Left ventricle myocardium inferior (tissue), 1 donor: ENCODE data around the gene DEFB116. TPM values are rescaled to one million over a fixed set of nuclear protein-coding genes. Genes with fewer than 3 reads are reported as not detected.
A peak's percentile ranks its signal among the peaks of the same experiment; 100 is the strongest.

ENCODE experiments used
- DNase-seq: peaks from one replicate; pipeline ENCODE4 v3.0.0-alpha.2; 2020
- H3K27ac ChIP-seq: fragments of 200-600 bp; replicated peaks from 2 replicates; pipeline ENCODE4 v1.8.0; 2021
- H3K27me3 ChIP-seq: fragments of 200-600 bp; 2 replicates; pipeline ENCODE4 v1.8.0; 2021; ENCODE audit warnings: low read depth
- H3K36me3 ChIP-seq: fragments of 200-600 bp; 2 replicates; pipeline ENCODE4 v1.8.0; 2021
- H3K4me1 ChIP-seq: fragments of 200-600 bp; 2 replicates; pipeline ENCODE4 v1.8.0; 2021
- H3K4me3 ChIP-seq: fragments of 200-600 bp; 2 replicates; pipeline ENCODE4 v1.8.0; 2021; ENCODE audit warnings: mild to moderate bottlenecking, moderate library complexity
- H3K9me3 ChIP-seq: fragments of 200-600 bp; replicated peaks from 2 replicates; pipeline ENCODE4 v1.8.0; 2021
- CTCF ChIP-seq: fragments of 200-600 bp; IDR thresholded peaks from 2 replicates; pipeline ENCODE4 v1.8.0; 2021; ENCODE audit warnings: antibody characterized with exemption, mild to moderate bottlenecking, borderline replicate concordance
- intact Hi-C: fragments of 100-400 bp; cut with micrococcal nuclease; formaldehyde crosslinking; loops from one replicate; pipeline ENCODE4 v1.11.0; 2022
- total RNA-seq: library from RNA; stranded (reverse); fragmentation: NEBNext Ultra II Directional; extraction: Animal tissue kit (Norgen Biotek cat#: 25700); gene quantifications from one replicate; pipeline ENCODE4 v1.2.1, GENCODE V29; 2021
- donor health status: DM: no; HTN: yes; CAD: no; lungs with severe emphysema.

Gene DEFB116
- total RNA-seq, 1 donor from 2014 or later = not detected

- no peak overlapping the region for H3K4me3 ChIP-seq
- no peaks in the 10 kb centered on the region for H3K27me3 ChIP-seq
- intact Hi-C loops = no loop called here
- H3K36me3 ChIP-seq = no peaks in the 10 kb centered on the region
- TF ChIP-seq CTCF = no peak
- no peak overlapping the region for H3K27ac ChIP-seq
- no peaks in the 10 kb centered on the region for H3K4me1 ChIP-seq
- no peak for DNase-seq
- H3K9me3 ChIP-seq = peaks cover 22% of the 10 kb centered on the region
Measured at GRCh38 chr20:31278178-31278577, 30.2 kb downstream of the DEFB116 start.

GRCh38 chr20:31274441-31274840 lies 33.9 kb downstream of the DEFB116 start:
- DNase-seq = no peak
- H3K4me3 ChIP-seq = no peak overlapping the region

GRCh38 chr20:31260326-31260932 lies 48.0 kb downstream of the DEFB116 start:
- TF ChIP-seq CTCF = peak; percentile 28
- Histone ChIP-seq H3K27me3 (no peaks in the 10 kb centered on the region), H3K4me1 (no peaks in the 10 kb centered on the region), H3K9me3 (peaks cover 16% of the 10 kb centered on the region), H3K36me3 (no peaks in the 10 kb centered on the region), H3K27ac (no peak overlapping the region), H3K4me3 (no peak overlapping the region)
- DNase-seq = no peak
- intact Hi-C loops = no loop called here

More at GRCh38 chr20:31274441-31274840, 33.9 kb downstream of the DEFB116 start:
- Histone ChIP-seq H3K4me1 (no peaks in the 10 kb centered on the region), H3K27me3 (no peaks in the 10 kb centered on the region), H3K9me3 (peaks cover 59% of the 10 kb centered on the region), H3K27ac (no peak overlapping the region), H3K36me3 (no peaks in the 10 kb centered on the region)
- intact Hi-C loops = no loop called here
- TF ChIP-seq CTCF = no peak

GRCh38 chr20:31257364-31257763 lies 51.0 kb downstream of the DEFB116 start, which contains the start of gene DEFB115:
DEFB115 (plus strand) TSS chr20:31257664; CDS start chr20:31257664, 0 bp downstream.
- Histone ChIP-seq H3K27me3 (no peaks in the 10 kb centered on the region), H3K27ac (no peak within 1 kb of the TSS), H3K36me3 (no peaks in the 10 kb centered on the region), H3K9me3 (peaks cover 5% of the 10 kb centered on the region), H3K4me1 (no peaks in the 10 kb centered on the region), H3K4me3 (no peak within 1 kb of the TSS)
- DNase-seq = no peak
- intact Hi-C loops = no loop called here
- TF ChIP-seq CTCF = no peak

GRCh38 chr20:31256959-31257358 lies 51.4 kb downstream of the DEFB116 start:
- Histone ChIP-seq H3K4me1 (no peaks in the 10 kb centered on the region), H3K4me3 (no peak overlapping the region), H3K27ac (no peak overlapping the region), H3K9me3 (peaks cover 5% of the 10 kb centered on the region), H3K27me3 (no peaks in the 10 kb centered on the region), H3K36me3 (no peaks in the 10 kb centered on the region)
- no peak for TF ChIP-seq CTCF
- no peak for DNase-seq
- intact Hi-C loops = no loop called here

Other genes starting within 250 kb of the DEFB116 start
- gene DEFB115, start 50.9 kb downstream of the DEFB116 start, total RNA-seq = not detected
- gene DEFB118, start 60.0 kb upstream of the DEFB116 start, total RNA-seq = not detected
- gene DEFB119, start 82.0 kb upstream of the DEFB116 start, total RNA-seq = not detected
- not detected for gene DEFB121, start 97.6 kb upstream of the DEFB116 start, total RNA-seq
- not detected for gene DEFB123, start 132.0 kb upstream of the DEFB116 start, total RNA-seq
- not detected for gene DEFB124, start 166.5 kb upstream of the DEFB116 start, total RNA-seq
- 1.5 TPM for gene REM1, start 166.7 kb upstream of the DEFB116 start, total RNA-seq
- gene HM13, start 205.9 kb upstream of the DEFB116 start, total RNA-seq = 39.0 TPM